PC-9 (cell line): ENCODE measurements around the gene LINGO3. TPM values are rescaled to one million over a fixed set of nuclear protein-coding genes. Genes with fewer than 3 reads are reported as not detected.
"Not testable (repeated sequence)": the region's sequence is repeated elsewhere in the genome, so short reads cannot be mapped to it uniquely, and the experiment has no call there.

ENCODE experiments used
- BruUV-seq: library from RNA; stranded (reverse); fragments of 400-500 nt; replicated peaks from 2 replicates; lab custom pipeline; 2021; lab: Mats Ljungman, UMichigan
- CTCF ChIA-PET: fragments of 300-600 bp; sonication (Branson Sonifier 250); formaldehyde crosslinking; loops from one replicate; lab custom pipeline; 2022; ENCODE audit warnings: antibody characterized with exemption; lab: Charles Lee
- POLR2A ChIA-PET: fragments of 300-600 bp; sonication (Branson Sonifier 250); formaldehyde crosslinking; loops from one replicate; lab custom pipeline; 2022; ENCODE audit warnings: antibody characterized with exemption; ENCODE audit not compliant: unreplicated experiment; lab: Charles Lee
- DNase-seq, 2 experiments: peaks; one replicate each; pipeline versions ENCODE4 v3.0.0 to v3.0.0-alpha.2; 2015 to 2022; ENCODE audit warnings: mixed read lengths in 1 of 2
- H2AFZ ChIP-seq: fragments of 200-600 bp; sonication (generic); 2 replicates; pipeline ENCODE4 v1.8.1; 2017; ENCODE audit warnings: antibody characterized with exemption
- H3F3A ChIP-seq: fragments of 200-600 bp; sonication (generic); 2 replicates; pipeline ENCODE4 v1.8.1; 2017; ENCODE audit warnings: antibody characterized with exemption, mild to moderate bottlenecking, low read depth; ENCODE audit not compliant: insufficient read depth
- H3K27ac ChIP-seq: fragments of 200-600 bp; sonication (generic); 2 replicates; pipeline ENCODE4 v1.6.1; 2016; ENCODE audit warnings: mixed run types
- H3K27me3 ChIP-seq: fragments of 200-600 bp; sonication (generic); 2 replicates; pipeline ENCODE4 v1.6.1; 2016; ENCODE audit warnings: low read depth, mixed run types; ENCODE audit not compliant: insufficient read depth
- H3K36me3 ChIP-seq: fragments of 200-600 bp; sonication (generic); 2 replicates; pipeline ENCODE4 v1.6.1; 2016; ENCODE audit warnings: low read depth, mixed run types
- H3K4me1 ChIP-seq: fragments of 200-600 bp; sonication (generic); replicated peaks from 2 replicates; pipeline ENCODE4 v1.6.1; 2016; ENCODE audit warnings: mixed run types; ENCODE audit not compliant: insufficient read depth
- H3K4me2 ChIP-seq: fragments of 200-600 bp; sonication (generic); 2 replicates; pipeline ENCODE4 v1.6.1; 2017; ENCODE audit warnings: mixed run types
- H3K4me3 ChIP-seq: fragments of 200-600 bp; sonication (generic); 2 replicates; pipeline ENCODE4 v1.6.1; 2016; ENCODE audit warnings: mixed run types
- H3K79me2 ChIP-seq: fragments of 200-600 bp; sonication (generic); 2 replicates; pipeline ENCODE4 v1.6.1; 2017; ENCODE audit warnings: low read depth, mixed run types
- H3K9me2 ChIP-seq: fragments of 200-600 bp; sonication (generic); 2 replicates; pipeline ENCODE4 v1.8.1; 2017; ENCODE audit warnings: mild to moderate bottlenecking; ENCODE audit not compliant: insufficient read depth
- H3K9me3 ChIP-seq: fragments of 200-600 bp; sonication (generic); 2 replicates; pipeline ENCODE4 v1.8.1; 2016; ENCODE audit warnings: low read depth; ENCODE audit not compliant: insufficient read depth
- H4K20me1 ChIP-seq: fragments of 200-600 bp; sonication (generic); 2 replicates; pipeline ENCODE4 v1.8.1; 2017; ENCODE audit not compliant: insufficient read depth
- CTCF ChIP-seq: fragments of 200-600 bp; sonication (generic); conservative IDR thresholded peaks from 2 replicates; pipeline ENCODE4 v1.6.1; 2017; ENCODE audit warnings: mixed run types, antibody characterized with exemption, mild to moderate bottlenecking, moderate library complexity
- EZH2 ChIP-seq: fragments of 200-600 bp; sonication (generic); IDR thresholded peaks from 2 replicates; pipeline ENCODE4 v1.8.0; 2017; ENCODE audit warnings: antibody characterized with exemption, low read depth
- intact Hi-C: fragments of 100-400 bp; cut with micrococcal nuclease; formaldehyde crosslinking; loops from one replicate; pipeline ENCODE4 v1.10.0; 2022; ENCODE audit not compliant: unreplicated experiment
- total RNA-seq: library from RNA; stranded (reverse); gene quantifications from 2 replicates; pipeline ENCODE4 v1.2.3, GENCODE V29; 2021

Gene LINGO3
- total RNA-seq, 1 experiment from 2014 or later = not detected

DNA sequence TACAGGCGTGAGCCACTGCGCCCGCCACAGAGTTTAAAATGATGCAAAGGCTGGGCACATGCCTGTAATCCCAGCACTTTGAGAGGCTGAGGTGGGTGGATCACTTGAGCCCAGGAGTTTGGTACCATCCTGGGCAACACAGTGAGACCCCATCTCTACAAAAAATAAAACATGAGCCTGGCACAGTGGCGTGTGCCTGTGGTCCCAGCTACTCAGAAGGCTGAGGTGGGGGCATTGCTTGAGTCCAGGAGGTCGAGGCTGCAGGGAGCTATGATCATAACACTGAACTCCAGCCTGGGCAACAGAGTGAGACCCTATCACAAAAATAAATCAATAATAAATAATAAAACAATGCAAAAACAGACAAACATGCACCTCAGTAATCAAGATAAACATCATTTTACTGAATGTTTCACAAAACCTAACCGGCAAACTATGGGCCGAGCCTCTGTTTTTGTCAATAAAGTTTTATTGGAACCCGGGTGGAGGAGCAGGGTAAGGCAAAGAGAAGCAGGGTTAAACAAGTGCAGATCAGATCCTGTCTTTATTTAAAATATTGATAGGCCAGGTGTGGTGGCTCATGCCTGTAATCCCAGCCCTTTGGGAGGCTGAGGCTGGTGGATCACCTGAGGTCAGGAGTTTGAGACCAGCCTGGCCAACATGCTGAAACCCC is 24.0 kb downstream of the LINGO3 start:
- ChIA-PET CTCF (no interaction called here), POLR2A (no interaction called here)
- TF ChIP-seq CTCF (no peak), EZH2 (no peak)
- Histone ChIP-seq H3K27me3 (no peaks in the 10 kb centered on the region), H3F3A (no peaks in the 10 kb centered on the region), H4K20me1 (no peaks in the 10 kb centered on the region), H3K36me3 (no peaks in the 10 kb centered on the region), H3K9me3 (no peaks in the 10 kb centered on the region), H2AFZ (no peak overlapping the region), H3K79me2 (no peaks in the 10 kb centered on the region), H3K4me3 (no peak overlapping the region), H3K27ac (no peak overlapping the region), H3K4me2 (no peak overlapping the region), H3K9me2 (no peaks in the 10 kb centered on the region), H3K4me1 (no peaks in the 10 kb centered on the region)
- no TSS peak for BruUV-seq
- DNase-seq = no peak
- intact Hi-C loops = no loop called here

DNA sequence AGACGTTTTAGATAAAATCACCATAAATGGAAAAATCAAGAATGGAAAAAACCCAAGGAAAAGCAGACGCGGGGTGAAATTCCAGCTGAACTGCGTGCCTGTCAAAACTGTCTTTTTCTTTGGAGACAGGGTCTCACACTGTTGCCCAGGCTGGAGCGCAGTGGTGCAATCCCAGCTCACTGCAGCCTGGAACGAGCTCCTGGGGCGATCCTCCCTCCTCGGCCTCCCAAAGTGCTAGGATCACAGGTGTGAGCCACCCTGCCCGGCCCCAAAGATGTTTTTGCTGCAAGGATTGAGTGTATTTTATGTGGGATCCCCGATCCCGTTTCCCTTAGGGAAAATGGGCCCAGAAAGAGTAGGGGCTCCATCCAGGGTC is 25.1 kb downstream of the LINGO3 start:
- ChIA-PET CTCF (no interaction called here), POLR2A (interaction anchor here (0.6 kb wide), 1 partner anchor 8 kb away, joined by 6 read pairs; no protein-coding TSS in a partner anchor)
- Histone ChIP-seq H3K79me2 (no peaks in the 10 kb centered on the region), H3K36me3 (no peaks in the 10 kb centered on the region), H3K4me1 (no peaks in the 10 kb centered on the region), H3K27ac (no peak overlapping the region), H2AFZ (no peak overlapping the region), H3K9me3 (no peaks in the 10 kb centered on the region), H3K27me3 (no peaks in the 10 kb centered on the region), H3K4me3 (no peak overlapping the region), H3K4me2 (no peak overlapping the region), H3F3A (no peaks in the 10 kb centered on the region), H4K20me1 (no peaks in the 10 kb centered on the region), H3K9me2 (no peaks in the 10 kb centered on the region)
- TF ChIP-seq EZH2 (no peak), CTCF (no peak)
- intact Hi-C loops = no loop called here
- BruUV-seq = no TSS peak
- DNase-seq = no peak

- H3K79me2 ChIP-seq = no peaks in the 10 kb centered on the region
- DNase-seq = no peak
- no peaks in the 10 kb centered on the region for H3K4me1 ChIP-seq
- intact Hi-C loops = no loop called here
- H3K27me3 ChIP-seq = no peaks in the 10 kb centered on the region
- H4K20me1 ChIP-seq = no peaks in the 10 kb centered on the region
- BruUV-seq = no TSS peak
- H3K27ac ChIP-seq = no peak within 1 kb of the TSS
- no peak within 1 kb of the TSS for H3K4me3 ChIP-seq
- no peaks in the 10 kb centered on the region for H3K36me3 ChIP-seq
- H2AFZ ChIP-seq = no peak within 1 kb of the TSS
- H3F3A ChIP-seq = no peaks in the 10 kb centered on the region
- H3K4me2 ChIP-seq = no peak within 1 kb of the TSS
- TF ChIP-seq CTCF (no peak), EZH2 (no peak)
- no peaks in the 10 kb centered on the region for H3K9me2 ChIP-seq
- no peaks in the 10 kb centered on the region for H3K9me3 ChIP-seq
- ChIA-PET CTCF (no interaction called here), POLR2A (interaction anchor here (0.6 kb wide), 1 partner anchor 8 kb away, joined by 6 read pairs; no protein-coding TSS in a partner anchor)
Observed at GRCh38 chr19:2282062-2282861, 25.7 kb downstream of the LINGO3 start, which contains the start of gene PEAK3. PEAK3 (minus strand) TSS chr19:2282175; CDS start chr19:2280931, 1,244 bp downstream.

- intact Hi-C loops, H3K4me3 ChIP-seq, H3K4me2 ChIP-seq, H3K9me3 ChIP-seq, DNase-seq, H3F3A ChIP-seq, H3K27me3 ChIP-seq, H3K4me1 ChIP-seq, H4K20me1 ChIP-seq, H3K9me2 ChIP-seq, H2AFZ ChIP-seq, POLR2A ChIA-PET, H3K36me3 ChIP-seq, H3K27ac ChIP-seq, CTCF ChIA-PET, H3K79me2 ChIP-seq, BruUV-seq: not testable (repeated sequence)
Observed at GRCh38 chr19:2281265-2282061, 26.5 kb downstream of the LINGO3 start.
